Subcutaneous abdominal adipose tissue (tissue), 5 donors: ENCODE data around the gene DGUOK.

Experiments
- H3K27ac ChIP-seq: one replicate; pipeline ENCODE4 v1.7.0; 2013; ENCODE audit warnings: low read depth, mild to moderate bottlenecking, inconsistent platforms, low read length, moderate library complexity
- H3K27me3 ChIP-seq, 5 donors: one replicate each; pipeline ENCODE4 v1.7.0; 2013; ENCODE audit warnings: low read length in 5 of 5, inconsistent platforms in 1 of 5; ENCODE audit not compliant: control insufficient read depth in 5 of 5, insufficient read depth in 4 of 5
- H3K36me3 ChIP-seq, 5 donors: one replicate each; pipeline ENCODE4 v1.7.0; 2013; ENCODE audit warnings: low read length in 5 of 5; ENCODE audit not compliant: control insufficient read depth in 5 of 5, insufficient read depth in 5 of 5
- H3K4me1 ChIP-seq, 5 donors: one replicate each; pipeline ENCODE4 v1.7.0; 2013; ENCODE audit warnings: low read length in 5 of 5, mild to moderate bottlenecking in 3 of 5, moderate library complexity in 1 of 5; ENCODE audit not compliant: control insufficient read depth in 5 of 5, insufficient read depth in 5 of 5
- H3K4me3 ChIP-seq, 5 donors: one replicate each; pipeline ENCODE4 v1.7.0; 2013; ENCODE audit warnings: low read length in 5 of 5, low read depth in 1 of 5
- H3K9ac ChIP-seq, 5 donors: one replicate each; pipeline ENCODE4 v1.7.0; 2013; ENCODE audit warnings: low read length in 5 of 5, mild to moderate bottlenecking in 4 of 5, moderate library complexity in 3 of 5
- H3K9me3 ChIP-seq, 5 donors: one replicate each; pipeline ENCODE4 v1.7.0; 2013; ENCODE audit warnings: low read length in 5 of 5; ENCODE audit not compliant: control insufficient read depth in 5 of 5
- donor health status: healthy.
- donor health status: healthy.
- donor health status: healthy.
- donor health status: healthy.
- donor health status: healthy.

The DGUOK gene

GRCh38 chr2:73919596-73920228 is 7.0 kb upstream of the DGUOK start:
- no peaks in the 10 kb centered on the region for H3K9me3 ChIP-seq
- H3K36me3 ChIP-seq: no peaks in the 10 kb centered on the region
- H3K4me1 ChIP-seq: no peaks in the 10 kb centered on the region
- H3K27ac ChIP-seq: no peak overlapping the region
- H3K27me3 ChIP-seq: peaks cover 4 to 11% (median 7%) of the 10 kb centered on the region in 5 donors
- no peak overlapping the region for H3K4me3 ChIP-seq
- no peak overlapping the region for H3K9ac ChIP-seq

GRCh38 chr2:73920577-73921545 is 5.8 kb upstream of the DGUOK start:
- Histone ChIP-seq H3K9ac (no peak overlapping the region), H3K4me3 (no peak overlapping the region), H3K27ac (no peak overlapping the region), H3K4me1 (peaks cover 0 to under 1% (median 0%) of the 10 kb centered on the region in 5 donors), H3K36me3 (no peaks in the 10 kb centered on the region), H3K27me3 (peaks cover 4 to 11% (median 7%) of the 10 kb centered on the region in 5 donors), H3K9me3 (no peaks in the 10 kb centered on the region)

GRCh38 chr2:73921581-73921980 is 5.1 kb upstream of the DGUOK start:
- Histone ChIP-seq H3K4me1 (peaks cover 0 to 5% (median 5%) of the 10 kb centered on the region in 5 donors), H3K9me3 (no peaks in the 10 kb centered on the region), H3K27ac (no peak overlapping the region), H3K36me3 (no peaks in the 10 kb centered on the region), H3K4me3 (no peak overlapping the region), H3K9ac (no peak overlapping the region), H3K27me3 (peaks cover 4 to 11% (median 7%) of the 10 kb centered on the region in 5 donors)

GRCh38 chr2:73922681-73923080 is 4.0 kb upstream of the DGUOK start:
- peaks cover 4 to 11% (median 7%) of the 10 kb centered on the region in 5 donors for H3K27me3 ChIP-seq
- H3K27ac ChIP-seq: no peak overlapping the region
- H3K9me3 ChIP-seq: no peaks in the 10 kb centered on the region
- H3K36me3 ChIP-seq: no peaks in the 10 kb centered on the region
- H3K9ac ChIP-seq: no peak overlapping the region
- peaks cover 0 to 14% (median 12%) of the 10 kb centered on the region in 5 donors for H3K4me1 ChIP-seq
- no peak overlapping the region for H3K4me3 ChIP-seq

- Histone ChIP-seq H3K36me3 (no peaks in the 10 kb centered on the region), H3K9ac (no peak overlapping the region), H3K9me3 (no peaks in the 10 kb centered on the region), H3K27ac (no peak overlapping the region), H3K4me1 (peaks cover 0 to 27% (median 24%) of the 10 kb centered on the region in 5 donors), H3K27me3 (peaks cover 0 to 7% (median 6%) of the 10 kb centered on the region in 5 donors), H3K4me3 (no peak overlapping the region)
Observed at GRCh38 chr2:73925033-73925704, 1.5 kb upstream of the DGUOK start.

GRCh38 chr2:73925853-73926492 is 707 bp upstream of the DGUOK start:
- Histone ChIP-seq H3K9me3 (no peaks in the 10 kb centered on the region), H3K27me3 (peaks cover 0 to 3% (median 0%) of the 10 kb centered on the region in 5 donors), H3K4me3 (peak overlapping the region; percentile 41 to 89 (median 87)), H3K4me1 (peaks cover 0 to 30% (median 24%) of the 10 kb centered on the region in 5 donors), H3K27ac (no peak overlapping the region), H3K36me3 (no peaks in the 10 kb centered on the region), H3K9ac (peak overlapping the region in 2 of 5 donors; percentile 48 to 74)

- peak overlapping the region; percentile 84 to 89 (median 87) for H3K4me3 ChIP-seq
- H3K27ac ChIP-seq: peak overlapping the region; percentile 93
- peaks cover 0 to 2% (median under 1%) of the 10 kb centered on the region in 5 donors for H3K36me3 ChIP-seq
- H3K9me3 ChIP-seq: no peaks in the 10 kb centered on the region
- peak overlapping the region; percentile 59 to 96 (median 91) for H3K9ac ChIP-seq
- no peaks in the 10 kb centered on the region for H3K27me3 ChIP-seq
- H3K4me1 ChIP-seq: peaks cover 0 to 30% (median 25%) of the 10 kb centered on the region in 5 donors
Observed at GRCh38 chr2:73927344-73927743, 664 bp downstream of the DGUOK start.

GRCh38 chr2:73928963-73929347 is 2.3 kb downstream of the DGUOK start:
- H3K9me3 ChIP-seq: no peaks in the 10 kb centered on the region
- H3K27ac ChIP-seq: no peak overlapping the region
- H3K4me3 ChIP-seq: no peak overlapping the region
- no peaks in the 10 kb centered on the region for H3K27me3 ChIP-seq
- peaks cover 0 to 30% (median 27%) of the 10 kb centered on the region in 5 donors for H3K4me1 ChIP-seq
- peaks cover 0 to 12% (median 9%) of the 10 kb centered on the region in 5 donors for H3K36me3 ChIP-seq
- H3K9ac ChIP-seq: no peak overlapping the region

GRCh38 chr2:73930386-73930785 is 3.7 kb downstream of the DGUOK start:
- Histone ChIP-seq H3K27me3 (no peaks in the 10 kb centered on the region), H3K4me1 (peaks cover 0 to 30% (median 27%) of the 10 kb centered on the region in 5 donors), H3K9me3 (no peaks in the 10 kb centered on the region), H3K27ac (no peak overlapping the region), H3K36me3 (peaks cover 0 to 15% (median 9%) of the 10 kb centered on the region in 5 donors), H3K9ac (no peak overlapping the region), H3K4me3 (no peak overlapping the region)
